ENCODE measurements around the gene PIK3R1.

DNA sequence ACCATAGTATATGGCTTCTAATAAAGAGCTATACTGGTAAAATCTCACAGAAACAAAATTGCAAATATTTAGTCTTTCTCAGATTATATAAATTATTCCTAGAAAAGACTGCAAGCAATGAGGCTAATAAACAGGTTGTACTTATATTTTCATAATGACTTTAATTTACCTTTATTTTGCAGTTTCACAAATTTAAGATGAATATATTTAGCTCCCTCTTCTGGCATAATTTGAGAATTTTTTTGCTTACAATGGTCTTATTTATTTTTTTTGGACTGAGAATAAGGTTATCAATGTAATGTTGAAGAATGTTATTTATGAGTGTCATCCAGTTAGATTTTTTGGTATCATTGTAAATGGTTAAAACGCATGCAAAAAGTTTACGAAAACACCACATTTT lies 56.7 kb downstream of the PIK3R1 start:
- TF ChIP-seq, protein P1, sequence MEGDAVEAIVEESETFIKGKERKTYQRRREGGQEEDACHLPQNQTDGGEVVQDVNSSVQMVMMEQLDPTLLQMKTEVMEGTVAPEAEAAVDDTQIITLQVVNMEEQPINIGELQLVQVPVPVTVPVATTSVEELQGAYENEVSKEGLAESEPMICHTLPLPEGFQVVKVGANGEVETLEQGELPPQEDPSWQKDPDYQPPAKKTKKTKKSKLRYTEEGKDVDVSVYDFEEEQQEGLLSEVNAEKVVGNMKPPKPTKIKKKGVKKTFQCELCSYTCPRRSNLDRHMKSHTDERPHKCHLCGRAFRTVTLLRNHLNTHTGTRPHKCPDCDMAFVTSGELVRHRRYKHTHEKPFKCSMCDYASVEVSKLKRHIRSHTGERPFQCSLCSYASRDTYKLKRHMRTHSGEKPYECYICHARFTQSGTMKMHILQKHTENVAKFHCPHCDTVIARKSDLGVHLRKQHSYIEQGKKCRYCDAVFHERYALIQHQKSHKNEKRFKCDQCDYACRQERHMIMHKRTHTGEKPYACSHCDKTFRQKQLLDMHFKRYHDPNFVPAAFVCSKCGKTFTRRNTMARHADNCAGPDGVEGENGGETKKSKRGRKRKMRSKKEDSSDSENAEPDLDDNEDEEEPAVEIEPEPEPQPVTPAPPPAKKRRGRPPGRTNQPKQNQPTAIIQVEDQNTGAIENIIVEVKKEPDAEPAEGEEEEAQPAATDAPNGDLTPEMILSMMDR (IDR thresholded peaks at IDR 0.05) = peak in 1 of 3 experiments; percentile 28
- no peak for TF ChIP-seq POLR2A (IDR thresholded peaks at IDR 0.05)
